ENCODE results near the gene KIF1A.

Gene KIF1A

DNA sequence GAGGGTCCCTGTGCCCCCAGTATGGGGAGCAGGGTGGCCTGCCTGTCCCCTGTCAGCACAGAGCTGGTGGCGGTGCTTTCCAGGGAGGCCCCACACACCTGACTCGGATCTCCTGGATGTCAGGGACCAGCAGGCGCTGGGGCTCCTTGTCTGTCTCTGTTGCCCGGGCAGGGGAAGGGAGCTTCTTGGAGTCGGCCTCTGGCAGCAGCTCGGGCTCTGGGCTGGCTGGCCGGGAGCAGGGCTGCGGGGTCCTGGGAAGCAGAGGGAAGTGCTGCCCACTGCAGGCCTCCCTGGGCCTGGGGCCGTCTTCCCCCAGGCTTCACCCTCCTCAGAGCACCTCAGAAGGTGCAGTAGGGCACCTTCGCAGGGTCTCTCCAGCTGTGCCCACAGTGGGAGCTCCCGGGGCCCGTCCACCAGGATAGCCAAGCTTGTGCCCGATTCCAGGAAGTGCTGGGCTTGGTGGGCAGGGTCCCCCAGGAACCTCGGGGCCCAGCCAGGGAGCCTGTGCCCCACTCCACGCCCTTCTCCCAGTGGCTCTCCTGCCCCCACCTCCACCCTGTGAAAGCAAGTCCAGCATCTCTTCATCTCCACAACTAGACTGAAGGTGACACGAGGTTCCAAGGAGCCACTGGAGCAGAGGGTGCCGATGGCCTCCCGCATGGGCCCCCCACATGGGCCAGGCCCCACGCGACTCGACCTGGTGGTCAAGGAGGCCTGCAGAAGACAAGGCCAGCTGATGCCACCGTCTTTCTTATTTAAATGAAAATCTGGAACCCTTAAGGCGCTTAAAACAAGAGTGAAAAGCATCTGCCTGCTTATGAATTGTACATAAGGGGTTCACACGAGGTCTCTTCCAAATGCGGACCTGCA is 100.1 kb downstream of the KIF1A start:
- no peak for DNase-seq (ENCODE audit: low read depth, low spot score)

DNA sequence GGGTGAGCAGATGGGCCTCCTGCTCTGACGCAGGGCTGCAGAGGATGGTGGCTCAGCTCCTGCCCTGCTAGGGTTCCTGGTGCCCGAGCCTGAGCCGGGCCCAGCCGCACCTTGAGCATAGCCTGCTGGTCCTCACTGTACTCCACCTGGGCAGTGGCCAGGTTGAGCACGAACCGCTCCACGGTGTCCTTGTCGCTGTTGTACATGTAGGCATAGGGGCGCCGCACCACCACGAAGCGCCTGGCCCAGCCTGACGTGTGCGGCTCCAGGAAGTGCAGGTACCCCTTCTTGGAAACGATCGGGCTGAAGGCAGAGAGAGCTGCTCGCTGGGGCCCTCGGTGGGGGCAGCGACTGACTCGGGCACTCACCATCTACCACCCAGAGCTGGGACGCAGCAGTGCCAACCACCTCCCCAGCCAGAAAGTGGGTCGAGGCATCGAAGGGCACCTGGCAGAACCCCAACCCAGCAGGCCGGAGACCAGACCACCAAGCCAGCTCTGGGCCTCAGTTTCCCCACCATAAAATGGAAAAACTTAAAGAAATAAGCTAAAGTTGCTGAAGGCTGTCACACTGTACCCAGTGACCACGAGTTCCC is 101.0 kb downstream of the KIF1A start:
- DNase-seq (ENCODE audit: low read depth, low spot score) = no peak

DNA sequence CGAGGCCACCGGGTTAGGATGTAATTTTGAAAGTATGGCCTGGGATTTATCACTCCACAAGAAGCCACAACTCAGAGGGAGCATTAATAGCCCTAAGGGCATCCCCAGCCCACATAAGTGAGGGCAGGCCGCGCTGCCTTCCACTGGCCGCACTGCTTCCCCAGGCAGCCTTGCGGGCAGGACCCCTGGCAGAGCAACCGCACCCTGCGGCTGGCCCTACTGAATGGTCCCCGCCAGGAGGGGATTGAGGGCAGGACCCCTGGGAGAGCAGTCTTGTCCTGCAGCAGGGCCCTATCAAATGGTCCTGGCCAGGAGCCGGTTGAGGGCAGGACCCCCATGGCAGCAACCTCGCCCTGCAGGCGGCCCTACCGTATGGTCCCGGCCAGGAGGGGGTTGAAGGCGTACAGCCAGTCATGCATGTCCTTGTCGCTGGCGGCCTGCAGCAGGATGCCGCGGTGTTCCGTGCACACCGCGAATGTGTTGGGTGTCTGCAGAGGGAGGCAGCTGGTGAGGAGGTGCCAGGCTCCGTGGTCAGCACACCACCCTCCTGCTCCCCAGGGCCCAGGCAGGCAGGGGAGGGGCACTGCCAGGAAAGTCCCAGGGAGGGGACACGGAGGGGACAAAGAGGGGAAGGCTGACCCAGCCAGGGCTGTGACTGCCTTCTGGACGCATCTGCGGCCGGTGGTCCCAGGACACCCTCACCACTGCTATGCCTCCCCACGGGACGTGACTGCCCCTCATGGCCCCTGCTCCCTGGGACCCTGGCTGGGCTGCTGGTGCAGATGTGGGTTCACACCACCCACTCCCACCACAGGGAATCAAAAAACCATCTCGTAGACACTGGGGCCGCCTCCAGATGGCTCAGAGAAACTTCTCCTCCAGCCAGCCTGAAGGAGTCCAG is 102.1 kb downstream of the KIF1A start:
- no peak for DNase-seq (ENCODE audit: low read depth, low spot score)

DNA sequence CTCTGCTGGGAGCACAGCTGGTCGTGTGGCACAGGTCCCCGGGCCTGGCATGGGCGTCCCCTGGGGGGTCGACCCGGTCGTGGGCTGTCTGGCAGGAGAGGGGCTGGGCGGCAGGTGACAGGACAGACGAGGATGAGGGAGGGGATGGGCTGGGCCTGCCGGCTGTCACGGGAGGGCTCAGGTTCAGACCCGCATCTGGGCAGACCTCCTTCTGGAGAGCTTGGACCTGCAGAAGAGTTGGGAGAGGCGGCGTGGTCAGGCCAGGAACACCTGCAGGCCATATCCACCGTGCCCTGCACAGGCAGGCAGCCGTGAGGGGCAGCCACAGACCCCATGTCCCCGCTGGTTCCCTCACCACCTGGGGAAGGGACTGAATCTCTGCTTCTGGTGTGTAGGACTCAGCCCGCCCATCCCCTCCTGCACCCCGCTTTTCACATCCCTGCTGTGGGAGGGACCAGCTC is 102.8 kb downstream of the KIF1A start:
- DNase-seq (ENCODE audit: low read depth, low spot score) = no peak

DNA sequence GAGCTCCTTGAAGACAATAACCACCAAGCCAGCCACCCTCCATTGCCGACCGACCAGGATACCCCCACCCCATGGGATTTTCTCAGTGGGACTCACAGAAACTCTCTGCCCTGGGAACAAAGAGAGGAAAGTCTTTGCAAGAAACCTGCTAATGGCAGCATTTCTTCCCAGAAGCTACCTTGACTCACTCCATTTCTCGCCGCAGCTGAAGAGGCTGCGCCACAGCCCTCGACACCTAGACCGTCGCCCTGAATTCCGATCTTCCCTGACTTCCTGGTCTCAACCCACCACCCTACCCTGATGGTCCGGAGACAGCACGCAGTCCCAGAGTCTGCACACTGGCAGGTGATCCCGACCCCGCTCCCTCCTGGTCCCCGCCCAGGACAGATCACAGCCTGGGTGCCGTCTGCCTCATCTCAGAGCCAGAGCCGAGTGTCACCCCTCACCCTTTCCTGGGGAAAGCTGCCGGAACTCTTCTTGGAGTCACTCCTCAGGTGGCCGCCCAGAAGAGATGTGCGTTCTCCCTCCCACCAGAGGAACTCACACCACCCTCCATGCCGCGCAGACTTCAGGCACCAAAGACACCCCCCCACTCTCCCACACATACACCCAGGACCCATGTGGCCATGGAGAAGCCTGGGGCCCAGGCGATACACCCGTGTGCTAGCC is 103.8 kb downstream of the KIF1A start:
- no peak for DNase-seq (ENCODE audit: low read depth, low spot score)

DNA sequence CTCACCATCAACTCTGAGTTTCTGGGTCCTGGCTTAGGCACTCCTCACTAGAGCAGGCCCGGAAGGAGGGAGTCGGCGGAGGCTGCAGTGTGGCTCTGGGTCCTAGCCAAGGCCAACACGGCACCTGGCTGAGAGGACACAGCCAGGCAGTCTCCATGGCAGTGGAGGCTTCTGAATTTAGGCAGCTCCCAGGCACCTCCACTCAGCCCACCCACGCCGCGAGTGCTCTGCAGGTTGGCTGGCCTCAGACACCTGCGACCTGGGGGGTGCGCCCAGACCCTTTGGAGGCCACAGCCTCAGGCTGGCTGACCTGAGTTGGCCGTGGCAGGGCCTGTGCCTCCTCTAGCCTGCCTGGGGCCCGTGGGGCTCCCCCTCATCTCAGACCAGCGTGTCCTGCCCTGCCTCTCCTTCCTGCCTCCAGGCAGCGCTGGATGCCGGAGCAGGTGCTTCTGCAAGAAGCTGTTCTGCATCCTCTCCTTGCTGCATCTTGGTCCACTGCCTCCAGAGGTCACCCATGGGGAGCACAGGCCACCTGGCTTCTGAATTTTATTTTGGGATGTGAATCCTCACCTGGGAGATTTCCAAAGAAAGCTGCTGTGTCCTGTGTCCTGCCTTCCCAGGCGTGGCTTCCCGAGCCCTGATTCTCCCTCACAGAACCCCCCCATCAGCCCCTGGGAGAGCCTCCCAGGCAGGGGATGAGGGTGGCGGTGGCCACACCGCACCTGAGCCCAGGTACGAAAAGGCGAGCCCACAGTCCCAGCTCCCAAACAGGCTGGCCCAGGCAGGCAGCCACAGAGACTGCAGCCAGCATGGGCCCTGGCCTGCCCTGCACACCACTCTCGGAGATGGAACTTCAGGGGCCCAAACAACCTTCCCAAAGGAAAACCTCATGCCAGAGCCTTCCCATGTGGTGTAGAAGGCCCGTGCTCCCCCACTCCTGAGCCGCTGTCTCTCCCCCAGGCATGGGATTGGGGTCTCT is 105.0 kb downstream of the KIF1A start:
- DNase-seq (ENCODE audit: low read depth, low spot score) = no peak

DNA sequence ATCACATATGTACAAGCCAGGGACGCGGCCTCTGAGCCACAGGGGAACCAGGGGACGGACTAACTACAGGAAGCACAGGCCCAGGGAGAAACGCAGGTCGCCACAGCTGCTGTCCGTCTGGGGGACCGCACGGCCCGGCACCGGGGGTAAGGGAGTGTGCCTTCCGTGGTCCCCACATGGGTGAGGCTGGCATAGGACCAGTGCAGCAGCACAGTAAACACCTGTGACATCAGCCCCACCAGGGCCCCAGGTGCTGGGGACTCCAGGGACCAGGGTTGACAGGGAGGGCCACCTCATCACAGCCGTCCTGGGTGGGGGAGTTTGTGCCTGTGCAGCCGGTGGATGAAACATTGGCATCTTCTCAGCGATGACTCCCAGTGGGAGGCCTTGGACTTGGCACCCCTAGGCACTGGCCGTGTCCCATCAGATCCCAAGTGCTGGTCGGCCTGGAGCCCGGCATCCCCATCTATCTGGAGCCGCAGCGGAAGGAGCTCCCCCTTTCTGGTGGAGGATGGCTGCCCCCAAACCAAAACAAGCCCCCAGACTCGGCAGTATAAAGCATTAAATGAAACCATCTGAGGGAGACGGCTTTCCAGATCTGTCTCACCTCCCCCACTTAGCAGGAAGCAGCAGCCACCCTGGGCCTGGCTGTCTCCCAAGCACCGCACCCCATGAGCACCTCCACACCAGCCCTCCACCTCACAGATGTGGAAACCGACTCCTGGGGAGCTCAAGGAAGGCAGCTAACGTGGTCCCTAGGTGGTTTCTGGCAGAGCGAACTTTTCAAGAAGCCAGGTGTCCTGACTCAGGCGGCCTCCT is 105.9 kb downstream of the KIF1A start:
- no peak for DNase-seq (ENCODE audit: low read depth, low spot score)

DNA sequence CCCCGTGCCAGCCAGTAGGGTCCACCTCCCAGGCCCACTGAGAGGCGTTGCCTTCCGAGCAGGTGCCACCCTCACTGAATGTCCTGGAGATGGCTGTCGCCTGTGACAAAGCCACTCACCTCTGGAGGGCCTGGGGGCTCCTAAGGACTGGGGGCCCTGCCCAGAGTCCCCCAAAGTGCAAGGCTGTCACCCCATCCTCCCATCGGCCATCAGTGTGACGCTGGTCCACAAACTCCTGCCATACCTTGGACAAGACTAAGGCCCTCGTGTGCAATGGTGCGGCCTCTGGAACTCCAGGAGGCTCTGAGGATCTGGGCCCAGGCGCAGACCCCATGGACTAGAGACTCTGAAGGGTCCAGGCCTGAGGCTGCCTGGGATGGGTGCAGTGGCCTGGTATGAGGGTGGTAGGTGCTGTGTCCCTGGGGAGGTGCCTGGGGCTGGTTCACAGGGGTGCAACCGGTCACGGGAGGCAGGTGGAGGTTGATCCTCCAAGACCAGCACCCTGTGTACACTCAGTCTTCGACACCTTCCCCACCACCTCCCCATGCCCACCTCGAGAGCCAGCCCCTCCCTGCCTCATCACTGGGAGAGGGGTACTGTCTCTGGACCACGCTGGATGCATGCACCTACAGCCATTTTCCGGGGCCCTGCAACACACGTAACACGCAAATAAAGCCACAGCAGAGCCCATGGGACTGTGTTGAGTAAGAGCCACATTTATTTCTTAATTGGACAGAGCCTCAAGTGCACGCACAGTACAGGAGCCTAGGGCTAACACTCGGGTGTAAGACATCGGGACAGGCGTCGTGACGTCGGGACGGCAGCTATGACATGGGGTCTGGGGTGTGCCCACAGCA is 106.7 kb downstream of the KIF1A start:
- DNase-seq (ENCODE audit: low read depth, low spot score) = no peak

DNA sequence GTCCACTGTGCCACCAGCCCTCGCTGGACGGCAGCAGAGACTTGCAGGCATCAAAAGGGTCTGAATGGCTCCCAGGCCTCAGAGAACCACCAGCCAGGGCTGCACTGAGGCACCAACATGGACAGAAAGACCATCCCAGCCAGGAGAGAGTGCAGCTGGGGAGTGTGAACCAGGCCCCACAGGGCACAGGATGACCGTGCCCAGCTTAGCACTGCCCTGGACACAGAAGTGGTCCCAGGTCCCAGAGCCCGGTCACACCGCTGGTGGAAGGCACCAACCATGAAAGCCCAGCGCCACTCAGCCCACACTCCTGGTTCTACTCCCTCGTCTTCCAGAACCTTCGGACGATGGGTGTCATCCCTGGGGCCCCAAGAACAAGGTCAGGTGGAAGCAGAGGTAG is 107.9 kb downstream of the KIF1A start:
- DNase-seq (ENCODE audit: low read depth, low spot score) = no peak

DNA sequence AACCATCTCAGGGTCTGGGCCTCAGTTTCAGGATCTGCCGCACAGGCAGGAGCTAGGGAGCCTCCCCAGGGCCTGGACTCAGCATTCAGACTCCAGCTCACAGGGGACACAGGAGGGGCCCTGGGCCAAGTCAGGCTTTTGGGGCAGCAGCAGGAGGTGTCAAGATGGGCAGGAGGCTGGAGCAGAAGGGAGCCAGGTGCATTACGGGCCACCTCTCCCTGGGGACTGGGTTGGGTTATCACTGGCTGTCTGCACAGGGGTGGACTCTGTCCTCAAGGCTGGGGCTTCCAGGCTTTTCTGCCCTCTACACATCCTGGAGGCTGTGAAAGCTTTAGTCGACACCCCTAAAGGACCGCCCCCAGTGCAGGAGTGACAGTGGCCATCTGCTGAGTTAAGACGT is 108.3 kb downstream of the KIF1A start:
- no peak for DNase-seq (ENCODE audit: low read depth, low spot score)

DNA sequence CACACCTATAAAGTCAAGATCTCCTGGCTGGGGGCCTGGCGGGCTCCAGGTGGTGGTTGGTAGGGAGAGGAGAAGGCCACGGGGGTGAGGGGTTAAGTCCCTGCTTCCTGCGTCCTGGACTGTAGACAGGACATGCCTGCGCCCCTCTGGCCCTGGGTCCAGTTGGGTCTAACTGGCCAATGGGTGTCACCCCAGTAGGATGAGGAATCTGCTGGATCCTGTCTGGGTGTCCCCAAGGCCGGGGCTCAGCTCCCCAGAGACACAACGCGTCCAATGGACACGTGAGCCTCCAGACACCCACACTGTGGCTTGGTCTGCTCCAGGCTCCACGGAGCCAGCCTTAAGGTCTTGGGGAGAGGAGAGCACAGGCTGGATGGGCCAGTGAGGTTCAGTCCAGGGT is 108.7 kb downstream of the KIF1A start:
- no peak for DNase-seq (ENCODE audit: low read depth, low spot score)

DNA sequence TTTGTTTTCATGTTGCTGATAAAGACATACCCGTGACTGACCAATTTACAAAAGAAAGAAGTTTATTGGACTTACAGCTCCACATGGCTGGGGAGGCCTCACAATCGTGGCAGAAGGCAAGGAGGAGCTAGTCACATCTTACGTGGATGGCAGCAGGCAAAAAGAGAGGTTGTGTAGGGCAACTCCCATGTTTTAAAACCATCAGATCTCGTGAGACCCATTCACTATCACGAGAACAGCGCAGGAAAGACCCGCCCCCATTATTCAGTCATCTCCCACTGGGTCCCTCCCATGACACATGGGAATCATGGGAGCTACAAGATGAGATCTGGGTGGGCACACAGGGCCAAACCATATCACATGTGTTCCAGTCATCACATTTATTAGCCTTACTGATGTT is 111.6 kb downstream of the KIF1A start:
- no peak for DNase-seq (ENCODE audit: low read depth, low spot score)

DNA sequence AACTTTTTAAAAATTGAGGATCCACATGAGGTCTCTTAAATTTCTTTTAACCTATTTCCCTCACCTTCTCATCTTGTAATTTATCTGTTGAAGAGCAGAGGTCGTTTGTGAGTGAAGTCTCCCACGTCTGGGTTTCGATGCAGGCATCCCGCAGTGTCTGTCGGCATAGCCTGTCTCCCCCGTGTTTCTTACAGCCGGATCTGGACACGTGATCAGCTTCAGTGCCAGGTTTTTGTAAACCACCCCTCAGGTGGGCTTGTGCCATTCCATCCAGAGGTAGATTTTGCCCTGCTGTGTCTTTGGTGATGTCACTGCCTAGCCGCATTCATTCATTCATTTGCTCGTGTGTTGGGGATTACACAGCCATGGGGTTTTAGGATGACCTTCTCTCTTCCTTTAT is 112.2 kb downstream of the KIF1A start:
- DNase-seq (ENCODE audit: low read depth, low spot score) = no peak

DNA sequence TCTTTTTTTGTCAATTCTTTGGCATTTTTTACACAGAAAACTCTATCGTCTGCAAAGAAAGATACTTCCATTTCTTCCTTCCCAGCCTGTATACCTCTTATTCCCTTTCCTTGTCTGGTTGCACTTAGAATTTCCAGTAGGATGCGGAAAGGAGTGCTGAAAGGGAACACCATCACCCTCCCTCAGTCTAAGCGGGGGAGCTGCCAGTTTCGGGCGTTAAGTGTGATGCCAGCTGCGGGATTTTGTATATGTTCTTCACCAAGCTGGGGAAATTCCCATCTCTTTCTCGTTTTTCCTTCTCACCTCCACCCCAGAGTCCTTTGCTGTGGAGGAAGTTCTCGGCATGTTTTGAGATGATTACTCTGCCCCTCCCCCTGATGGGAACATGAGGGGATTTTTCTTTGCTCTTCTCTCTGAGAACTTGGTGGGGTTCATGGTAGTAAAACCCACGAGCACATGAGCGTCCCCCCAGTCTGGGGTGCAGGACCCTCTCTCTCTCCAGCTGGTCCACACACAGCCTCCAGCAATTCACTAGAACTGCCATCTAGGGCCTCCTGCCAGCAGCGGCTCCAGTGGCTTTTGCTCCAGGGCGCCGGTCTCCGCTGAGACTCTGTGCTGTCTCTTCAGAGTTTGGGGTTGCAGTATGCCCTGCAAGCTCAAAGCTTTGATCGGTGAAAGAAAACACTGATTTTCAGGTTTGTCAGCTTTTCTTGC is 112.8 kb downstream of the KIF1A start:
- DNase-seq (ENCODE audit: low read depth, low spot score) = no peak

DNA sequence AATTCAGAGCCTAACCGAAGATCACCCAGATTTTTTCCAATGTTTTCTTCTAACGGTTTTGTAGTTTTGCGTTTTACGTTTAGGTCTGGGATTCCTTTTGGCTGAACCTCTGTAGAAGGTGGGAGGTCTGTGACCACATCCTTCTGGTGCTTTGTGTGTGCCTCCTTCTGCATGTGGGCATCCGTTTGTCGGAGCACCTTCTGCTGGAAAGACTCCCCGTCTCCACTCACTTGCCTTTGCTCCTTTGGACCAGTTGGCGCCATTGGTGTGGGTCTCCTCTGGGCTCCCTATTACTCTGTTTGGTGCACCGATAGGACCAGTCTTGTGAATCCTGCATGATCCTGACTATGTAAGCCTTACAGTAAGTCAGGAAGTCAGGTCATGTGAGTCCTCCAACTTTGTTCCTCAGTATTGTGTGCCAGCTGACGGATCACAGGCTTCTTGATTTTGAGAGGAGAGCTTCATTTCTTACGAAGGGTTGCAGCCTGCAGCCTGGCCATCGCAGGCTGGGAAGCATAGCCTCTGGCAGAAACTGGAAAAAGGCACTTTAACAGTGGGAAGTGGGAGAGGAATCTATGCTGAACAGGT is 114.7 kb downstream of the KIF1A start:
- DNase-seq (ENCODE audit: low read depth, low spot score) = no peak

DNA sequence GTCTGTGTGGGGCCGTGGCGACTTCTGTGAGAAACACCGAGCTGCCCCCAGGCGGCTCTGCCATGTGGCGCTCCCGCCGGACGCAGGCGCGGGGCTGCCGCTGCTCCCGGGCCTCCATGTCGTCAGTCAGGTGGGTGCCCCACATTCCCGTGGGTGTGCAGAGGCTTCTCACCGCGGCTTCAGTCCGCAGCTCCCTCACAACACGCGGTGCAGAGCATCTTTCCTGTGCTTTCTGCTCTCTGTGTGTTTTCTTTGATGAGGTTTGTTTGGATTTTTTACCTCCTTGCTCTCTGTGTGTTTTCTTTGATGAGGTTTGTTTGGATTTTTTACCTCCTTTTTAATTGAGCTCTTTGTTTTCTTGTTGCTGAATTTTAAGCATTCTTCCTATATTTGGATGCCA is 115.4 kb downstream of the KIF1A start:
- DNase-seq (ENCODE audit: low read depth, low spot score) = no peak

Measured in activated naive CD8-positive, alpha-beta T cell treated with anti-CD3 and anti-CD28 coated beads, Interleukin-2, amount 50 U/mL, for 16 hours (primary cell).